RKO (cell line): ENCODE results near the gene ATAD5.
"Not testable (repeated sequence)": the region's sequence is repeated elsewhere in the genome, so short reads cannot be mapped to it uniquely, and the experiment has no call there.

ENCODE experiments used
- DNase-seq: peaks from one replicate; pipeline ENCODE4 v3.0.0-alpha.2; 2016; ENCODE audit warnings: low spot score

The ATAD5 gene

DNA sequence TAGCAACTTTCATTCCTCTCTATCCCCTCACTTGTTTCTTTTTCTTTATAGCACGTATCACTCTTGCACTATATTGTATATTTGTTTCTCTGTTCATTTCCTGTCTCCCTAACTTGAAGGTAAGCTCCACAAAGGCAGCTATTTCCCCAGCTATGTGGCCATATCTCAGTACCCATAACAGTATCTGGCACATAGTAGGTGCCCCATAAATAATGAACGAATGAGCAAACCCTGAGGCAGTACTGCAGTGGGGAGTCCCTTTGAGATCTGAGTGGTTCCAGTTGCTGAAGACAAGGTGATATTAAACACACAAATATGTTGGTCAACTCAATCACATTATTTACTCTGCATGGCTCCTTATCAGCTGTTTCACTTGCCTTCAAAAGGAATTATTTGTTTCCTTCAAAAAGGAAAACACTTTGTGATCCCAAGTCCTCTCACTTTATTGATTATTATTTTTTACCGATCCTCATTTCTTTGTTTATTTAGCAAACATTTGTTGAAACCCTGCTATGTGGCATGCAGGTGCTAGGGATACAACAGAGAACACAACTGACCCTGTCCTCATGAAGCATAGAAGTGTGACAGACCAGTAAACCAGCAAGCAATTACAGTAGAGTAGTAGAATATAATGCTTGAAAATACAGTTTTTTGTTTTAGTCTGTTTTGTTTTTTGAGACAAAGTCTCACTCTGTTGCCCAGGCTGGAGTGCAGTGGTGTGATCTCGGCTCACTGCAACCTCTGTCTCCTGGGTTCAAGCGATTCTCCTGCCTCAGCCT lies 84.3 kb downstream of the ATAD5 start:
- no peak for DNase-seq

DNA sequence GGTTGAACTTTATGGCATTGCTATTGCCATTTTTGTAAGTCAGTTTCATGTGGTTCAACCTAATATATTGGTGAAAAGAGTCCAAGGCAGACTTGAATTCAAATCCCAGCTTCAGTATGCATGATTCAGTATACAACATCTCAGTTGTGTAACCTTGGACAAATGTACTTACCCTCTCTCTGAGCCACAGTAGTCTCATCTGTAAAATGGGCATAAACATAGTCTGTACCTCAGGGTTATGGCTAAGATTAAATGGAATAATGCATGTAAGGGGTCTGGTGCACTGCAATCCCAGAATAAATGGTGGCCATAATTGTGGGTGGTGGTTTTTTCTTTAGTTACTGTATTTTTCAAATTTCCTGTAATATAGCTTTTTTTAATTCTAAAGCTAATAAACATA lies 85.3 kb downstream of the ATAD5 start:
- DNase-seq: no peak

DNA sequence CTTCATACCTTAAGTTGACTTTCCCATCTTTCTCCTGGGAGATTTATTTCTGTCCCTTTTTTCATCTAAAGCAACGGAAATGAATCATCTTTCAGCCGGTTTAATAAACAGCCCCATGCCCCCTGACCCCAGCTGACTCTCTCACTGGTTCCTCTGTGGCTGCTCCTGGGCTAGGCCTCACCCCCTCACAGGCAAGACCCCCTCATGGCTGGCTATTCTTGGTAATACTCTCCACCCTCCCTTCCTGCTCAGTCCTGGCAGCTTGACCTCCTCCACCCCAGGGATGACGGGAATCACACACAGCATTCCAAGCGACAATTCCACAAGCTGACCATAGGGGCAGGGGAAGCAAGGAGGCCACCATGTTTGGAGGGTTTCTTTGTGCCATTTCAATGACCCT lies 88.5 kb downstream of the ATAD5 start:
- DNase-seq: no peak

DNA sequence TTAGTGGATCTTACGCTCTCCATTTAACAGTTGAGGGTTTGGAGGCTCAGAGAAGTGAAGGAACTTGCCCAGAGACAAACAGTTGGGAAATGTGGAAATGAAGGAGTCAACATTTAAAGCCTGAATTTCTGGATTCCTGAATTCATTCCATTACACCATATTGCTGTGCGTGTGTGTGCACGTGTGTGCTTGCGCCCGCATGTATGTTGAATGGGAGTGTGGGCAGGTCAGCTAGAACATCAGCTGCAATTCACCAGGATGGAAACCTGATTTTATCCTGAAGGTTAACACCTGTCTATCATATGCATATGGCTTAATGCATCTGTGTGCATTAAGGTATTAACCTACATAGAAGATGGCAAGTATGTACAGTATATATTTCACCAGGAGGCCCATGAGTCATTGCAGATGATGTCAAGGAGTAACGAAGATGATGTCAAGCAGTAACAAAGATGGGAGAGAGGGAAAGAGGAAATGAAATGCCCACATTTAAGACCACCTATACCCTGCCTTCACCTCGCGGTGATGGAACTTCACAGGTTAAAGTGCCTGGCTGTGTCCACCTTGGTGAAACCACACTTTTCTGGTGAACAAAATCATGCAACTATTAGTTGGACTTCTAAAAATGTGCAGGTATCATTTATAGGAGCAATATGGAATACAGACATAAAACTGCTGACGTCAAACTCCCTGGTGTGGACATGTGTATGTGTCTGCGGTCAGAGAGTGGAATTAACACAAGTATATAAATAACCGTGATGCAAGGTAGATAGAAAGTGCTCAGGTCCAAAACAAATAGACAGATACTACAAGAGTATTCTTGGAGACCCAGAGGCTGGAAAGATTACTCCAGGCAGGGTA lies 89.1 kb downstream of the ATAD5 start:
- no peak for DNase-seq

DNA sequence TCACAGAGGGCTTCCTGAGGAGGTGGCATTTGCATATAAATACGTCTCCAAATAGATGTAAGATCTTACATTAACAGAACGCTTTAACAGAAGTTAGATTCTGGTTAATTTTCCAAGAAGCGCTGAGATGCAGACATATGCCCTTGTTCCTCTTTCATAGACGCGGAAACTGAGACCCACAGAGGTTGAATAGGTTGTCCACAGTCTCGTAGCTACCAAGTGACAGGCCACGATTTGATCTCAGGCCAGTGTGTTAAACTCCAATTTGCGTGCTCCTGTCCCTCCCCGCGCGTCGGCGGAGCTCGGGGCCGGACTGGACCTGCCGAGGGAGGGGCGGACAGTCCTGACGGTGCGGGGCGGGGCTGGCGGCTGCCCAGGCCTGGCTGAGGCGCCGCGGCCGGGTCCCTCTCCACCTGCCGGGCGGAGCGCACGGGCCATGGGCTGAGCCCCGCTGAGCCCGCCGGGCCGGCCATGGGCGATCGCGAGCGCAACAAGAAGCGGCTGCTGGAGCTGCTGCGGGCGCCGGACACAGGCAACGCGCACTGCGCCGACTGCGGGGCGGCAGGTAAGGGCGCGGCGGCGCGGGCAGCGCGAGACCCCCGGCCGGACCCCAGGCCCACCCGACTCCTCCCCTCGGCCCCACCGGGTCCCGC lies 89.9 kb downstream of the ATAD5 start, which contains the start of gene ADAP2:
ADAP2 (plus strand) TSS at position 402 of the 653 bp plus-strand sequence; CDS start at position 472, 70 bp downstream.
- no peak for DNase-seq

DNA sequence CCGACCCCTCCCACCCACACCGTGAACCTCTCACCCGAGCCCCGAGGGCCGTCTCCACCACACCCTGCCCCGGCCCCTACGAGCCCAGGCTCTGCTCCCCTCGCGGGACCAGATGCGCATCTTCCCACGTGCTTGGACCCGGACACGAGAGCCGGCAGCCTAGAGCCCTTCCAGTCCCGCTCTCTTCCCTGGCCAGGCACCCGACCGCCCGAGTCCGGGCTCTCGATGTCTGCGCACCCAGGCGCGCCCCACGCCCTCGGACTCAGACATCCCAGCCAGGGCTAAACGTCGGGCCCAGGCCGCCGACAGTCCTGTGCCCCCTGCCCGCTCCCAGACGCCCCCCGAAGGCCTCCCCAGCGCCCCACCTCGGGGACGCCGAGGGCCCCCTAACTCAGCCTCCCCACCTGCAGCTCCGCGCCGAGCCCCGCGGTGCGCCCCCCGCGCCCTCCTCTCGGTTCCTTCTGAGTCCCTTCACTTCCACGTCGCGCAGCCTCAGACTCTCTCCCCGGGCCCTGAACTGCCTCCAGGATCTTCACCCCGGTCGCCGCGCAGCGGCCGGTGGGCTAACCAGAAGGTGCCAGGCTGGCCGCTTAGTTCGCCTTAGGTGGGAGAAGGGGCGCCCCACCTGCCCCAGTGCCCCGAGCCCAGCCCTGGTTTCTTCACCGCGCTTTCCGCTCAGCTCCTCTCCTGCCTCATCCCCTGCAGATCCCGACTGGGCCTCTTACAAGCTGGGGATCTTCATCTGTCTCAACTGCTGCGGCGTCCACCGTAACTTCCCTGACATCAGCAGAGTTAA lies 90.7 kb downstream of the ATAD5 start:
- DNase-seq: no peak

DNA sequence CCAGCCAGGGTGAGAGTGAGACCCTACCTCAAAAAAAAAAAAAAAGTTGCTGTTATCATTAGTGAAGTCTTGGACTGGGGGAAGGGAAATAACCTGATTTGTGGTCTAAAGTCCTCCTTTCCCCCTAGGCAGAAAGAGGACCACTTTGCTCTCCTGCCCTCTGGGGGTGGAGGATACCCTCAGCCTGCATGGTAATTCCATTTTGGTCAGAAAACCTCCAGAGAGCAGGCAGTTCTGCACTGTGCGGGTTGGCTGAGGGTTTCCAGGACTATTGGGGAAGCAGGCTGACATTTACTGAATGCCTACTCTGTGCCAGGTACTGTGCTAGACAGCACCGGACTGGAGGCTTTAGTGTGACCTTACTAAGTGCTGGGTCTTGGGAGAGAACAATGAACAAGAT lies 92.6 kb downstream of the ATAD5 start:
- DNase-seq: no peak

DNA sequence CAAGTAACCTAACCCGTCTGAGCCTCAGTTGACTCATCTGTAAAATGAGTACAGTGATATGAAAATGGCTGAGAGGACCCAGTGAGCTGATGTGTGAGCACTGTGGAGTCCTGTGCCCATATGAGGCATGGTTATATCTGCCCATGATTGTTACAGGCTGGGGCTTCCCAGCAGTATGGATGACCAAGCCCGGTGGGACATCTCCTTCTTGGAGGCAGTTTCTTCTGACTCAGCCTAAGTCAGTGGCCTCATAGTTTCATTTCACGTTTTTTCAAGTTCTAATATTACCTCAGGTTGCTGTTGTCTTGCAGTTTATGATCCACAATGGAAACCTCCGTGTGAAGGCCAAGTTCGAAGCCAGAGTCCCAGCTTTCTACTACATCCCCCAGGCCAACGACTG lies 94.8 kb downstream of the ATAD5 start:
- DNase-seq: no peak

DNA sequence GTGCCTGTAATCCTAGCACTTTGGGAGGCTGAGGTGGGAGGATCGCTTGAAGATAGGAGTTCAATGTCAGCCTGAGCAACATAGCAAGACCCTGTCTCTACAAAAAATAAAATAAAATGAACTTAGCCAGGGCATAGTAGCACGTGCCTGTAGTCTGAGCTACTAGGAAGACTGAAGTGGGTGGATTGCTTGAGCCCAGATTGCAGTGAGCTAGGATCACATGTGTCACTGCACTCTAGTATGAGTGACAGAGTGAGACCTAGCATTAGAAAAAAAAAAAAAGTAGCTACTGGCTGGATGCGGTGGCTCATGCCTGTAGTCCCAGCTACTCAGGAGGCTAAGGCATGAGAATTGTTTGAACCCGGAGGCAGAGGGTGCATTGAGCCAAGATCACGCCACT lies 96.0 kb downstream of the ATAD5 start:
- no peak for DNase-seq

DNA sequence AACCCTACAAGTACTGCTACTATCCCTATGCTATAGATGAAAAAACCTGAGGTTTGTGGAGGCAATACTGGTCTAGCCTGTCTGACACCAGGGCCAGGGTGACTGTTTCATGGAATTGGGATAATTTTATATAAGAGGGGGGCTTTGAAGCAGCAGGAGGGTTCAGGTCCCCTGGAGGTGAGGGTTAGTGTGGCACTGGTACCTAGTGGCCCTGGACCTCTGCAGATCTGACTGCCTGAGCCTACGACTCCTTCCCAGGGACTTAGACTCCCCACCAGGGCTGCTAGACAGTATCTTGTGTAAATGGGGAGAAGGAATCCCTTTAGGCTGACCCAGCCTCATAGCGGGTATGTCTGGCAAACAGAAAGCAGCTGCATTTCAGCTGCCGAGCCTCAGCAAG lies 96.8 kb downstream of the ATAD5 start:
- DNase-seq: no peak

DNA sequence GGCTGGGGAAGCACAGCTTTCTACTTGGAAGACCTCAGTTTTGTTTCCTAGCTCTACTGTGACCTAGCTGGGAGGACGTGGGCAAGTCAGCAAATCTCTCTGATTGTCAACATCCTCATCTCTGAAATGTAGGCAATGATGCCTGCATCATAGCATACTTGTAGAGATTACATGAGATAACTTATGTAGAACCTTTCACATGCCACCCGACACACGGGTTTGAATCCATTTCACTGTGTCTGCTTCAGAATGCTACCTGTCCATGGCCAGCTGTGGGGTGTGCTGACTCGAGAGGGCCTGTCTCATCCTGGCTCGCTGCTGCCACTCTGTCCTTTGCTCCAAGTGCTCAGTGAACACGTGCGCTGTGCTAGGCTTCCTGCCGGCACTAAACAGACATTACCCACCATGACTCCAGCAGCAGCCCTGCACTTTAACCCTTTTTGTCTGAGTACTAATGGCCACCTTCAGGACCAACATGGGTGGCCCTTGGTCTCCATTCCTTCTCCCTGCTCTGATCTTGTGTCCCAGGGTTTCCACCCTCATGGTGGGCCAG lies 97.4 kb downstream of the ATAD5 start:
- no peak for DNase-seq

DNA sequence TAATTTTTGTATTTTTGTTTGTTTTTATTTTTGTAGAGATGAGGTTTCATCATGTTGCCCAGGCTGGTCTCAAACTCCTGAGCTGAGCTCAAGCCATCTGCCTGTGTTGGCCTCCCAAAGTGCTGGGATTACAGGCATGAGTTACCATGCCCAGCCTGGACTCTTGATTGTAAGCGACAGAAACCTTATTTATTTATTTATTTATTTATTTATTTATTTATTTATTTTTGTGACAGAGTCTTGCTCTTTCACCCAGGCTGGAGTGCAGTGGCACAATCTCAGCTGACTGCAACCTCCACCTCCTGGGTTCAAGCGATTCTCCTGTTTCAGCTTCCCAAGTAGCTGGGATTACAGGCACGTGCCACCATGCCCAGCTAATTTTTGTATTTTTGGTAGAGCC lies 98.1 kb downstream of the ATAD5 start:
- DNase-seq: not testable (repeated sequence)

DNA sequence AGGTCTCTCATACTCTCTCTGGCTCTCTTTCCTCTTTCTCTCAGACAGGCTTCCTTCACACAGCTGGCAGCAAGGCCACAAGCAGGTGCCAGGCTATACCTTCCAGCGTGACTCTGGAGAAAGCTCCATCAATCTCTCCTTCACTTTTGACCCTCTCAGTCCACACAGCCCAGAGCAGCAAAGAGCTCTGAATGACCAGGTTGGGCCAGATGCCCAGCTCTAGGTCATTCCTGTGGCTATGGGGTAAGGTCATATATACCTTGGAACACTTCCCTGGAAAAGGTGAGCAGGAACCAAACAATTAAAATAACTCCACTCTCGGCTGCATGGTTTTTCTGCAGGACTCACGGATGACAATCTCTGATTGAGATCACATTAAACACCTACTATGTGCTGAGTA lies 98.7 kb downstream of the ATAD5 start:
- DNase-seq: no peak

DNA sequence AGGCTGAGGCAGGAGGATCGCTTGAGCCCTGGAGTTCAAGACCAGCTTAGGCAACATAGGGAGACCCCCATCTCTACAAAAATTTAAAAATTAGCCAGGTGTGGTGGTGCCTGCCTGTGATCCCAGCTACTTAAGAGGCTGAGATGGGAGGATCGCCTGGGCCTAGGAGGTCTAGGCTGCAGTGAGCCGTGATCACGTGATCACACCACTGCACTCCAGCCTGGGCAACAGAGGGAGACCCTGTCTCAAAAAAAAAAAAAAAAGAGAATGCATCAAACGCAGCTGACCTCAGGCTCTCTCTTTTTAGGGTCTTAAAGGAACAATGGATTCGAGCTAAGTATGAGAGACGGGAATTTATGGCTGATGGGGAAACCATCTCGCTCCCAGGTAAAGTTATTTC lies 99.8 kb downstream of the ATAD5 start:
- not testable (repeated sequence) for DNase-seq

DNA sequence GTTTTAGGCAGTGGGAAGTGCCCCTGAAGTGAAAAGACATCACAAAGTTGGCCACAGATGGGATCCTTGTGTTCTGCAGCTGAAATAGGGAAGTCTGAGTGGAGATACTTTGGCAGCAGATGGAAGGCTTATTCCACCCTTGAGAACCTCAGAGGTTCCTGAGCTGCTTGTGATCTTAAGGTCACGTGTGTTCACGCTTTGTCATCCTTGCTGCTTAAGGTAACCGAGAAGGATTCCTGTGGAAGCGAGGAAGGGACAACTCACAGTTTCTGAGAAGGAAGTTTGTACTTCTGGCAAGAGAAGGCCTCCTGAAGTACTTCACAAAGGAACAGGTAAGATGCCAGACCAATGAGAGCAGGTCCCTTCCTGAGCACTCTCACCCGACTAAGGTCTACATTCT lies 102.2 kb downstream of the ATAD5 start:
- no peak for DNase-seq

DNA sequence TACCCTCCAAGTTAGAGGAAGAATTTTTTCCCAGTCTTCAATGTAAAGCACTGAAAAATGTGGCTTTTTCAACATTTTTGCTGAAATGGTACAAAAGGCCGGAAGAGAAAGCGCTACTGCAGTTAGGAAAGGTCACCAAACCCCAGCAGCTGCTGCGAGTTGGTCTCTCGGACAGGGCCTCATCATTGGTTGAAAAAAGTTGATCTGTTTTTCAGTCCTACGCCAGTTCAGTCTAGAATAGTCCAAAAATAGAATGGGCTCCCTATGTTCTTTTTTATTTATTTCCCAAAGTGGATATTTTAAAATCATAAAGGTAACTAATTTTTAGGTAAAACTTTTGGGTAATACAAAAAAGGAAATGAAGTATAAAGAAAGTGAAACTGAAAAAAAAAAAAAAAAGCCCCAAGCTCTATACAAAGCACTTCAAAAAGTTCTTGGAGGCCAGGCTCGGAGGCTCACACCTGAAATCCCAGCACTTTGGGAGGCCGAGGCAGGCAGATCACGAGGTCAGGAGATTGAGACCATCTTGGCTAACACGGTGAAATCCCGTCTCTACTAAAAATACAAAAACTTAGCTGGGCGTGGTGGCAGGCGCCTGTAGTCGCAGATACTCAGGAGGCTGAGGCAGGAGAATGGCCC lies 107.4 kb downstream of the ATAD5 start:
- DNase-seq: no peak

DNA sequence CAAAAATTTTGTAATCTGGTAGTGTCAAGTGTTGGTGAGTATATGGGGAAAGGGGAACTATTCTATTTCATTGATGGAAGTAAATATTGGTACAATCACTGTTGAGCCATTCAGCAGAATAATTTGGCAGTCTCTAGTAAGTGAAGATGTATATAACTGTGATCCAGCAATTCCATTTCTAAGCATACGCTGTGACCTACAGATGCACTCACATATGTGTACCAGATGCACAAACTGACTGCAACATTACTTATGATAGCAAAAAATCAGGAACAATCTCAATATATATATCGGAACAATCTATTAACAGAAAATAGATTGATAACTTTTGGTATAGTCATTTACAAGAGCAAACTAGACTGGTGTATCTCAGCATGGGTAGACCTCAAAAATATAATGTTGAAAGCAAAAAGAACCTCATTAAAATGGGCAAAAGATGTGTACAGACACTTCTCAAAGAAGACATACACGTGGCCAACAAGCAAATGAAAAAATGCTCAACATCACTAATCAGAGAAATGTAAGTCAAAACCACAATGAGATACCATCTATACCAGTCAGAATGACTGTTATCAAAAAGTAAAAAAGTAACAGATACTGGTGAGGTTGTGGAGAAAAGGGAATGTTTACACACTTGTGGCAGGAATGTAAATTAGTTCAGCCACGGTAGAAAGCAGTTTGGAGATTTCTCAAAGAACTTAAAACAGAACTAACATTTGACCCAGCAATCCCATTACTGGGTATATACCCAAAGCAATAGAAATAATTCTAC lies 110.7 kb downstream of the ATAD5 start:
- DNase-seq: no peak
